ENCODE measurements around the gene OR5K3. TPM values are rescaled to one million over a fixed set of nuclear protein-coding genes. Genes with fewer than 3 reads are reported as not detected.

OR5K3 gene
- total RNA-seq, 1 experiment from 2014 or later, result not detected

- Histone ChIP-seq H2BK5ac (ENCODE audit: insufficient read length, low read length) (no peak overlapping the region), H2AFZ (ENCODE audit: low read length) (no peak overlapping the region), H3K56ac (ENCODE audit: insufficient read length, low read depth, low read length) (no peak overlapping the region), H3K79me1 (ENCODE audit: insufficient read depth, low read depth, low read length, poor library complexity, severe bottlenecking) (no peaks in the 10 kb centered on the region), H3K4me1 (ENCODE audit: insufficient read depth, low read length) (no peaks in the 10 kb centered on the region), H2BK15ac (ENCODE audit: low read depth, low read length) (no peak overlapping the region), H4K8ac (replicated peaks; ENCODE audit: insufficient read length, low read depth, low read length) (no peak overlapping the region), H2BK20ac (ENCODE audit: low read depth, low read length, poor library complexity, severe bottlenecking) (no peak overlapping the region), H2BK120ac (ENCODE audit: low read depth, low read length, poor library complexity, severe bottlenecking) (no peak overlapping the region), H3K4ac (ENCODE audit: low read depth, low read length) (no peak overlapping the region), H3K27me3 (ENCODE audit: insufficient read depth, low read length) (no peaks in the 10 kb centered on the region), H4K91ac (ENCODE audit: insufficient read length, low read depth, low read length) (no peak overlapping the region), H3K4me2 (ENCODE audit: insufficient read depth, insufficient read length, low read length) (no peak overlapping the region), H4K20me1 (ENCODE audit: control insufficient read depth, insufficient read depth, insufficient read length) (no peaks in the 10 kb centered on the region), H3K23ac (ENCODE audit: insufficient read length, low read depth, low read length) (no peak overlapping the region), H3K14ac (ENCODE audit: insufficient read depth, low read length) (no peak overlapping the region), H2BK12ac (ENCODE audit: insufficient read length, low read depth, low read length) (no peak overlapping the region), H3K79me2 (ENCODE audit: insufficient read depth, low read length) (no peaks in the 10 kb centered on the region), H3K23me2 (ENCODE audit: insufficient read length, low read depth, low read length, poor library complexity, severe bottlenecking) (no peaks in the 10 kb centered on the region), H3K9ac (ENCODE audit: extremely low read depth, insufficient read length, low read length) (no peak overlapping the region), H2AK5ac (ENCODE audit: insufficient read length, low read length) (no peak overlapping the region), H3K18ac (ENCODE audit: insufficient read length, low read depth, low read length) (no peak overlapping the region), H3K27ac (ENCODE audit: insufficient read length, low read depth, low read length) (no peak overlapping the region), H3T11ph (ENCODE audit: low read length) (no peak overlapping the region), H3K9me3 (ENCODE audit: control insufficient read depth, low read depth, low read length) (no peaks in the 10 kb centered on the region), H4K5ac (ENCODE audit: insufficient read length, low read depth, low read length) (no peak overlapping the region)
- DNase-seq, result no peak
- no peak overlapping the region for H3K27ac Mint-ChIP-seq
- H3K36me3 Mint-ChIP-seq (ENCODE audit: insufficient read depth in 1 of 3, low read depth in 3 of 3), result no peaks in the 10 kb centered on the region
- WGBS (ENCODE audit: extremely low coverage, insufficient read length, low lambda C conversion rate), result no CpG with 5 or more reads among the region's 2 CpGs
- H3K9me3 Mint-ChIP-seq, result no peaks in the 10 kb centered on the region
- H3K4me3 Mint-ChIP-seq, result no peak overlapping the region
- no peaks in the 10 kb centered on the region for H3K27me3 Mint-ChIP-seq (ENCODE audit: low read depth)
- H3K4me1 Mint-ChIP-seq, result no peaks in the 10 kb centered on the region
- TF ChIP-seq CTCF (conservative IDR thresholded peaks at IDR 0.05), result no peak
These were observed 13.8 kb upstream of the OR5K3 start for GRCh38 chr3:98376631-98377030.
